CD4-positive, alpha-beta T cell (primary cell): ENCODE data around the gene DSC3. TPM values are rescaled to one million over a fixed set of nuclear protein-coding genes. Genes with fewer than 3 reads are reported as not detected.

Experiments used
- ATAC-seq: fragments of 200-7000 bp; cut with Tn5 transposase; one replicate; pipeline ENCODE4 v1.10.0; 2022; ENCODE audit warnings: mild to moderate bottlenecking; ENCODE audit not compliant: poor library complexity
- CTCF ChIA-PET: fragments of 350-600 bp; sonication (Branson Sonifier 250); formaldehyde crosslinking; loops from one replicate; lab custom pipeline; 2021; ENCODE audit warnings: antibody characterized with exemption, inconsistent platforms; lab: Charles Lee
- POLR2A ChIA-PET: fragments of 350-600 bp; sonication (Branson Sonifier 250); formaldehyde crosslinking; loops from one replicate; lab custom pipeline; 2021; ENCODE audit warnings: antibody characterized with exemption, inconsistent platforms; lab: Charles Lee
- DNase-seq, 14 experiments: peaks; one replicate each; pipeline ENCODE4 v3.0.0-alpha.2; 2013 to 2020; ENCODE audit warnings: mixed read lengths in 2 of 14
- H3K27ac ChIP-seq, 2 donors: one replicate each; pipeline versions ENCODE4 v1.5.1 to v1.7.0; 2013; ENCODE audit warnings: low read length in 2 of 2, low read depth in 1 of 2, mild to moderate bottlenecking in 1 of 2
- H3K27me3 ChIP-seq, 2 experiments: 1 replicate in 1 of 2; 2 replicates in 1 of 2; pipeline versions ENCODE4 v1.6.1 to v1.7.0; 2013; ENCODE audit warnings: low read length in 2 of 2, control low read depth in 1 of 2, mild to moderate bottlenecking in 1 of 2, moderate library complexity in 1 of 2; ENCODE audit not compliant: insufficient read depth in 2 of 2, control insufficient read depth in 1 of 2
- H3K36me3 ChIP-seq: one replicate; pipeline ENCODE4 v1.6.1; 2013; ENCODE audit warnings: low read length, control low read depth; ENCODE audit not compliant: insufficient read depth
- H3K4me1 ChIP-seq: one replicate; pipeline ENCODE4 v1.6.1; 2013; ENCODE audit warnings: low read length, control low read depth; ENCODE audit not compliant: insufficient read depth
- H3K4me3 ChIP-seq: one replicate; pipeline ENCODE4 v1.5.1; 2013; ENCODE audit warnings: mild to moderate bottlenecking, low read length, moderate library complexity
- H3K9me3 ChIP-seq, 2 experiments: 1 replicate in 1 of 2; 2 replicates in 1 of 2; pipeline versions ENCODE4 v1.6.1 to v1.7.0; 2013; ENCODE audit warnings: low read length in 2 of 2, mild to moderate bottlenecking in 2 of 2, control low read depth in 1 of 2, moderate library complexity in 1 of 2; ENCODE audit not compliant: control insufficient read depth in 1 of 2, insufficient read depth in 1 of 2
- H3K27ac Mint-ChIP-seq: one replicate; pipeline ENCODE4 v1.8.0; 2020; ENCODE audit warnings: mixed read lengths
- H3K27me3 Mint-ChIP-seq: one replicate; pipeline ENCODE4 v1.8.0; 2021; ENCODE audit warnings: mixed read lengths
- H3K36me3 Mint-ChIP-seq: one replicate; pipeline ENCODE4 v1.8.0; 2021; ENCODE audit warnings: low read depth, mixed read lengths
- H3K4me1 Mint-ChIP-seq: one replicate; pipeline ENCODE4 v1.8.0; 2021; ENCODE audit warnings: low read depth, mixed read lengths
- H3K4me3 Mint-ChIP-seq: one replicate; pipeline ENCODE4 v1.8.0; 2020; ENCODE audit warnings: mild to moderate bottlenecking, mixed read lengths
- H3K9me3 Mint-ChIP-seq: one replicate; pipeline ENCODE4 v1.8.0; 2020; ENCODE audit warnings: mixed read lengths
- intact Hi-C, 2 experiments: fragments of 100-400 bp; cut with DNase I in 1 of 2; cut with micrococcal nuclease in 1 of 2; formaldehyde crosslinking; loops; one replicate each; pipeline versions ENCODE4 v1.15.1 to v1.9.0; 2023 to 2025; cut with DNase I, micrococcal nuclease
- total RNA-seq, 174 experiments: library from RNA in 2 of 174; stranded (reverse) in 2 of 174; gene quantifications; one replicate each; pipeline ENCODE4 v1.2.3 and lab custom pipeline; 2021 to 2026
- TF ChIP-seq, protein P1 (sequence below): fragments of 200-600 bp; IDR thresholded peaks from one replicate; pipeline ENCODE4 v1.8.0; 2022; ENCODE audit warnings: antibody characterized with exemption, mild to moderate bottlenecking

DSC3 gene
- total RNA-seq, 2 experiments from 2014 or later = not detected

- intact Hi-C loops = no loop called here
- Mint-ChIP-seq H3K4me1 (no peaks in the 10 kb centered on the region), H3K36me3 (no peaks in the 10 kb centered on the region), H3K27me3 (no peaks in the 10 kb centered on the region), H3K4me3 (no peak overlapping the region), H3K9me3 (peaks cover 9% of the 10 kb centered on the region), H3K27ac (no peak overlapping the region)
- Histone ChIP-seq H3K36me3 (no peaks in the 10 kb centered on the region), H3K4me3 (no peak overlapping the region), H3K9me3 (peaks cover 6 to 8% of the 10 kb centered on the region in 2 experiments), H3K27me3 (no peaks in the 10 kb centered on the region), H3K4me1 (no peaks in the 10 kb centered on the region), H3K27ac (no peak overlapping the region)
- POLR2A ChIA-PET = no interaction called here
- CTCF ChIA-PET = no interaction called here
- DNase-seq (no peak), ATAC-seq (no peak)
- TF ChIP-seq, protein P1, sequence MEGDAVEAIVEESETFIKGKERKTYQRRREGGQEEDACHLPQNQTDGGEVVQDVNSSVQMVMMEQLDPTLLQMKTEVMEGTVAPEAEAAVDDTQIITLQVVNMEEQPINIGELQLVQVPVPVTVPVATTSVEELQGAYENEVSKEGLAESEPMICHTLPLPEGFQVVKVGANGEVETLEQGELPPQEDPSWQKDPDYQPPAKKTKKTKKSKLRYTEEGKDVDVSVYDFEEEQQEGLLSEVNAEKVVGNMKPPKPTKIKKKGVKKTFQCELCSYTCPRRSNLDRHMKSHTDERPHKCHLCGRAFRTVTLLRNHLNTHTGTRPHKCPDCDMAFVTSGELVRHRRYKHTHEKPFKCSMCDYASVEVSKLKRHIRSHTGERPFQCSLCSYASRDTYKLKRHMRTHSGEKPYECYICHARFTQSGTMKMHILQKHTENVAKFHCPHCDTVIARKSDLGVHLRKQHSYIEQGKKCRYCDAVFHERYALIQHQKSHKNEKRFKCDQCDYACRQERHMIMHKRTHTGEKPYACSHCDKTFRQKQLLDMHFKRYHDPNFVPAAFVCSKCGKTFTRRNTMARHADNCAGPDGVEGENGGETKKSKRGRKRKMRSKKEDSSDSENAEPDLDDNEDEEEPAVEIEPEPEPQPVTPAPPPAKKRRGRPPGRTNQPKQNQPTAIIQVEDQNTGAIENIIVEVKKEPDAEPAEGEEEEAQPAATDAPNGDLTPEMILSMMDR = no peak
Measured at GRCh38 chr18:30944773-30945417, 97.6 kb downstream of the DSC3 start.

DNA sequence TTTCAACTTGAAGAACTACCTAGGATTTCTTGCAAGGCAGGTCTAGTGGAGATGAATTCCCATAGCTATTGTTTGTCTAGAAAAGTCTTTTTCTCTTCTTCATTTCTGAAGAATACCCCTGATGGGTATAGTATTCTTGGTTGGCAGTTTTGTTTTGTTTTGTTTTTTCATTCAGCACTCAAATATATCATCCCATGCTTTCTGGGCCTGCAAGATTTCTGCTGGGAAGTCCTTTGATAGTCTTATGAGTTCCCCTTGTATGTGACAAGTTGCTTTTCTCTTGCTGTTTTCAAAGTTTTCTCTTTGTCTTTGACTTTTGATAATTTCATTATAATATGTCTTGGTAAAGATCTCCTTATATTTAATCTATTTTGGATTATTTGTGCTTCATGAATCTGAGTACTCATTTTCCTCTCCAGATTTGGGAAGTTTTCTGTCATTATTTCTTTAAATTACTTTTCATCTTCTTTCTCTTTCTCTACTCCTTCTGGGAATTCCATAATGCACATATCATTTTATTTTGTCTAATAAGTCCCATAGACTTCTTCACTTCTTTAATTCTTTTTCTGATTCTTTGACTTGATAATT is 101.5 kb downstream of the DSC3 start:
- no peak overlapping the region for H3K4me3 ChIP-seq
- Mint-ChIP-seq H3K27ac (no peak overlapping the region), H3K4me1 (no peaks in the 10 kb centered on the region), H3K36me3 (no peaks in the 10 kb centered on the region), H3K9me3 (peaks cover 10% of the 10 kb centered on the region), H3K27me3 (no peaks in the 10 kb centered on the region), H3K4me3 (no peak overlapping the region)
- CTCF ChIA-PET = no interaction called here
- H3K27me3 ChIP-seq = no peaks in the 10 kb centered on the region
- no peak overlapping the region for H3K27ac ChIP-seq
- H3K4me1 ChIP-seq = no peaks in the 10 kb centered on the region
- TF ChIP-seq, protein P1 = no peak
- H3K9me3 ChIP-seq = peaks cover 6 to 11% of the 10 kb centered on the region in 2 experiments
- intact Hi-C loops = no loop called here
- DNase-seq (no peak), ATAC-seq (no peak)
- POLR2A ChIA-PET = no interaction called here
- H3K36me3 ChIP-seq = no peaks in the 10 kb centered on the region

Other genes starting within 250 kb of the DSC3 start
- gene DSC2, start 59.7 kb upstream of the DSC3 start, total RNA-seq = not detected
- 1 to 10 TPM; 1.6 to 1.7 TPM for gene DSC1, start 120.1 kb upstream of the DSC3 start, total RNA-seq